Retinal pigment epithelial cell (primary cell): ENCODE results near the gene DNAJC16.
"Not testable (repeated sequence)": the region's sequence is repeated elsewhere in the genome, so short reads cannot be mapped to it uniquely, and the experiment has no call there.

ENCODE experiments used
- DNase-seq: peaks from one replicate; pipeline ENCODE4 v3.0.0-alpha.2; 2010; ENCODE audit warnings: low read depth
- H3K4me3 ChIP-seq: 2 replicates; pipeline ENCODE4 v1.5.1; 2011; ENCODE audit warnings: mild to moderate bottlenecking, low read length, control low read depth, moderate library complexity
- TF ChIP-seq, protein P1 (sequence below): conservative IDR thresholded peaks from 2 replicates; pipeline ENCODE4 v1.5.1; 2011; ENCODE audit warnings: low read depth, low read length, control low read depth, inconsistent platforms

The DNAJC16 gene

DNA sequence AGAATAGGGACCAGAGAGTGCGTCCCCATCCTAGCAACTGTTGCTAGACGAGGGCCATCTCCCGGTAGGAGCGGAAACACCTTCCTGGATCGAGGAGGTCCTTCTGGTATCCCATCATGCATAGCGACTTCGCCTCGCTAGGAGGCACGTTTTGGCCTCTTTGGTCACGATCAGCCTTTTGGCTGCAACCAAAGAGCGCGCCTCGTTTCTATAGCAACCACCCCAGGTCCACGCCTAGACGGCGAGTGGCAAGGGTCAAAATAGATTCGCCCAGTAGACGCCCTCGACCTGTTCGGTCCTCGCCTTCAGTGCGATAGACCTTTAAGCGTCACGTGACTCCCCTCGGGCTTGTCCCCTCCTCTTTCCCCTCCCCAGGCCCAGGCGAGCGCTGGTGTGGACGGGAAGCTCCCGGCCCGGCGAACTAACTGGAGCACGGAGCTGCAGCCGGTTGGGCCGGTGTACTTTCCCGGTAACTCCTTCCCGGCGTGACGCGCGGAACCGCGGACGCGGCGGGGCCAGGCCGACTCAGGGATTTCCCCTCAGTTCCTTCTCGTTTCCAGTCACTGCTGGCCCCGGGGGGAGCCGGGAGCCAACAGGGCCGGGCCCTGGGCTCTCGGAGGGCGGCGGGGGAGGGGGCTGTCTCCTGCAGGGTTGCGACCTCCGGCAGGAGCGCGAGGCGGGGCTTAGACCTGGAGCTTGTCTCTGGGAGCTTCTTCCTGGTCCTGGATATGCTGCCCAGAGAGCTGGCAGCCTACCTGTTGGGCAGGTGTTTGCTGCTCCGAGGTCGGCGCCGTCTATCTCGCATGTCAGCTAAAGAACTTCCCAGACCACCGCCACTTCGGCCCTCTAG, at the start of gene DNAJC16:
DNAJC16 (plus strand) TSS at position 359 of the 850 bp plus-strand sequence. CDS start 2,258 bp downstream, outside the sequence.
- DNase-seq, result peak; percentile 100
- H3K4me3 ChIP-seq, result peak within 1 kb of the TSS; percentile 73
- TF ChIP-seq, protein P1, sequence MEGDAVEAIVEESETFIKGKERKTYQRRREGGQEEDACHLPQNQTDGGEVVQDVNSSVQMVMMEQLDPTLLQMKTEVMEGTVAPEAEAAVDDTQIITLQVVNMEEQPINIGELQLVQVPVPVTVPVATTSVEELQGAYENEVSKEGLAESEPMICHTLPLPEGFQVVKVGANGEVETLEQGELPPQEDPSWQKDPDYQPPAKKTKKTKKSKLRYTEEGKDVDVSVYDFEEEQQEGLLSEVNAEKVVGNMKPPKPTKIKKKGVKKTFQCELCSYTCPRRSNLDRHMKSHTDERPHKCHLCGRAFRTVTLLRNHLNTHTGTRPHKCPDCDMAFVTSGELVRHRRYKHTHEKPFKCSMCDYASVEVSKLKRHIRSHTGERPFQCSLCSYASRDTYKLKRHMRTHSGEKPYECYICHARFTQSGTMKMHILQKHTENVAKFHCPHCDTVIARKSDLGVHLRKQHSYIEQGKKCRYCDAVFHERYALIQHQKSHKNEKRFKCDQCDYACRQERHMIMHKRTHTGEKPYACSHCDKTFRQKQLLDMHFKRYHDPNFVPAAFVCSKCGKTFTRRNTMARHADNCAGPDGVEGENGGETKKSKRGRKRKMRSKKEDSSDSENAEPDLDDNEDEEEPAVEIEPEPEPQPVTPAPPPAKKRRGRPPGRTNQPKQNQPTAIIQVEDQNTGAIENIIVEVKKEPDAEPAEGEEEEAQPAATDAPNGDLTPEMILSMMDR, result peak; percentile 30

DNA sequence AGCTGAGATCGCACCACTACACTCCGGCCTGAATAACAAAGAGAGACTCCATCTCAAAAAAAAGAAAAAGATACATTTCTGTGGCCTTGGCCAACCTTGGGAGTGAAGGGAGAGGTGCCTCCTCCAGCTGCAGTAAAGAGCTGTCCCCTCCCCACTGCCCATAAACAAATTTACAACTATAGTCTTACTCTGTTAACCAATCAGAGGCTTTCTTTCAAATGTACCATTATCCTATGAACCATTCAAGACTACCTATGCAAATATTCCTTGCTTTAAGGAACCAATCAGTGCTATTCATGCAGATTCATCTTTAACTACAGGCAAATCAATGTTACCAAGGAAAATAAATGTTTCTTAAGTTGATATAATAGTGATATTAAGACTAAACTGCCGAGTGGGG, 49.7 kb upstream of the DNAJC16 start:
- no peak overlapping the region for H3K4me3 ChIP-seq
- no peak for DNase-seq
- TF ChIP-seq, protein P1, result no peak

- H3K4me3 ChIP-seq, result no peak overlapping the region
- DNase-seq, result no peak
- TF ChIP-seq, protein P1, result no peak
Observed at GRCh38 chr1:15477646-15478212, 48.9 kb upstream of the DNAJC16 start.

- no peak overlapping the region for H3K4me3 ChIP-seq
- no peak for DNase-seq
- TF ChIP-seq, protein P1, result no peak
Observed at GRCh38 chr1:15479654-15480347, 46.8 kb upstream of the DNAJC16 start.

GRCh38 chr1:15482455-15482854, 44.2 kb upstream of the DNAJC16 start:
- not testable (repeated sequence) for H3K4me3 ChIP-seq, DNase-seq

- DNase-seq, H3K4me3 ChIP-seq: not testable (repeated sequence)
Observed at GRCh38 chr1:15482983-15483543, 43.6 kb upstream of the DNAJC16 start.

DNA sequence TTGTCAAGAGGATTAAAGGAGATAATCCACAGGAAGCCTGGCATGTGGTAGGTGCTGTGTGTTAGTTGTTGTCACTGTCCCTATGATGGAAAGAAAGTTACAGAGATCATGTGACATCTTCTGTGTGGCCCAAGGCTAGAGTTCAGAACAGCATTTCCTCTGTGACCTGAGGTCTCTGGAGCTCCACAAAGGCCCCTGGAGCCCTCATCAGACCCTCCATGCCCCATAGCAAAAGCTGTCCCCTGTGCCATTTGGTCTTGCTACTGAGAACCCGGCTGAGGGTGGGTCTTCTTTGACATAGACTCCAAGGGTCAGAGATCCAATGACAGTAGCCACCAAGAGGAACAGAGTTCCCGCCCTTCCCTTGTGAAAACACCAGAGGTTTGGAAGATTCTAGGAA, 42.7 kb upstream of the DNAJC16 start:
- no peak overlapping the region for H3K4me3 ChIP-seq
- TF ChIP-seq, protein P1, result no peak

GRCh38 chr1:15484443-15484842, 42.2 kb upstream of the DNAJC16 start:
- not testable (repeated sequence) for H3K4me3 ChIP-seq, DNase-seq

More for the DNA sequence above, 42.7 kb upstream of the DNAJC16 start:
- no peak for DNase-seq
